ENCODE results near the gene SELENOF.

Gene SELENOF

GRCh38 chr1:86913896-86914600 lies at the start of gene SELENOF:
Gene SELENOF (minus strand): TSS chr1:86914126. CDS start chr1:86914111, 15 bp downstream.
- in situ Hi-C loops (cut with MboI; ENCODE audit: low sequenced_read_pairs), result no loop called here

- in situ Hi-C loops (cut with MboI; ENCODE audit: low sequenced_read_pairs), result no loop called here
Measured at GRCh38 chr1:86960548-86960947, 46.6 kb upstream of the SELENOF start.

- in situ Hi-C loops (cut with MboI; ENCODE audit: low sequenced_read_pairs), result no loop called here
Measured at GRCh38 chr1:86957221-86957620, 43.3 kb upstream of the SELENOF start.

- in situ Hi-C loops (cut with MboI; ENCODE audit: low sequenced_read_pairs), result no loop called here
Measured at GRCh38 chr1:86956221-86956620, 42.3 kb upstream of the SELENOF start.

- in situ Hi-C loops (cut with MboI; ENCODE audit: low sequenced_read_pairs), result no loop called here
Measured at GRCh38 chr1:86955678-86956077, 41.8 kb upstream of the SELENOF start.

GRCh38 chr1:86953167-86953566 lies 39.2 kb upstream of the SELENOF start:
- in situ Hi-C loops (cut with MboI; ENCODE audit: low sequenced_read_pairs), result no loop called here

GRCh38 chr1:86951430-86951829 lies 37.5 kb upstream of the SELENOF start:
- in situ Hi-C loops (cut with MboI; ENCODE audit: low sequenced_read_pairs), result no loop called here

- in situ Hi-C loops (cut with MboI; ENCODE audit: low sequenced_read_pairs), result no loop called here
Measured at GRCh38 chr1:86950712-86951419, 36.9 kb upstream of the SELENOF start.

- in situ Hi-C loops (cut with MboI; ENCODE audit: low sequenced_read_pairs), result no loop called here
Measured at GRCh38 chr1:86948212-86948611, 34.3 kb upstream of the SELENOF start.

GRCh38 chr1:86942743-86943142 lies 28.8 kb upstream of the SELENOF start:
- in situ Hi-C loops (cut with MboI; ENCODE audit: low sequenced_read_pairs), result no loop called here

GRCh38 chr1:86942042-86942441 lies 28.1 kb upstream of the SELENOF start:
- in situ Hi-C loops (cut with MboI; ENCODE audit: low sequenced_read_pairs), result no loop called here

GRCh38 chr1:86940599-86940998 lies 26.7 kb upstream of the SELENOF start:
- in situ Hi-C loops (cut with MboI; ENCODE audit: low sequenced_read_pairs), result no loop called here

GRCh38 chr1:86939406-86939805 lies 25.5 kb upstream of the SELENOF start:
- in situ Hi-C loops (cut with MboI; ENCODE audit: low sequenced_read_pairs), result no loop called here

GRCh38 chr1:86938855-86939254 lies 24.9 kb upstream of the SELENOF start:
- in situ Hi-C loops (cut with MboI; ENCODE audit: low sequenced_read_pairs), result no loop called here

GRCh38 chr1:86938450-86938849 lies 24.5 kb upstream of the SELENOF start:
- in situ Hi-C loops (cut with MboI; ENCODE audit: low sequenced_read_pairs), result no loop called here

GRCh38 chr1:86933562-86934377 lies 19.8 kb upstream of the SELENOF start:
- in situ Hi-C loops (cut with MboI; ENCODE audit: low sequenced_read_pairs), result no loop called here

GRCh38 chr1:86933051-86933450 lies 19.1 kb upstream of the SELENOF start:
- in situ Hi-C loops (cut with MboI; ENCODE audit: low sequenced_read_pairs), result no loop called here

GRCh38 chr1:86928819-86929218 lies 14.9 kb upstream of the SELENOF start:
- in situ Hi-C loops (cut with MboI; ENCODE audit: low sequenced_read_pairs), result no loop called here

- in situ Hi-C loops (cut with MboI; ENCODE audit: low sequenced_read_pairs), result no loop called here
Measured at GRCh38 chr1:86926883-86927282, 13.0 kb upstream of the SELENOF start.

- in situ Hi-C loops (cut with MboI; ENCODE audit: low sequenced_read_pairs), result no loop called here
Measured at GRCh38 chr1:86925742-86926141, 11.8 kb upstream of the SELENOF start.

GRCh38 chr1:86924324-86924960 lies 10.5 kb upstream of the SELENOF start:
- in situ Hi-C loops (cut with MboI; ENCODE audit: low sequenced_read_pairs), result no loop called here
